Stimulated activated CD4-positive, alpha-beta T cell treated with anti-CD3 and anti-CD28 coated beads, Interleukin-4, amount 100 ng/mL, for 1 hour (primary cell): Measurements from ENCODE around the gene LEMD2.

Experiments
- DNase-seq: peaks from one replicate; pipeline ENCODE4 v3.0.0-alpha.2; 2020

Gene LEMD2

GRCh38 chr6:33818293-33818692 is 29.4 kb upstream of the LEMD2 start:
- no peak for DNase-seq

DNA sequence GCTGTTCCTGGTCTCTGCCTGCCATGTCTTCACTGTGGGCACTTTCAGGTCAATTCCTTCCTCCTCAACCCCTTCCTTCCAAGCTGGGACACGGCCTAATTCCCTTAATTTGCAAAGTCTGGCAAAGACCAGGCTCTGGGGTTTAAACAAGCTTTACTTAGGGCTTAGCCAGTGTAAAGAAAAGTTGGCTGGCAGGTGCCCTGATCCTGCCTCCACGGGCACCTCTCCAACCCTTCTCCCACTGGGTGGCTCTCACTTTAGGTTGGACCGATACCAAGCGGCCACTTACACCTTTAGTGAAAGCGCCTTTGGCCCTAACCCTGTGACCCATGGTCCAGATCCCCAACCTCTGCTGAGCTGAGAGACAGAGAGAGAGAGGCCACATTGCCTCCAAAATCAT is 28.6 kb upstream of the LEMD2 start:
- no peak for DNase-seq

GRCh38 chr6:33816911-33817310 is 28.0 kb upstream of the LEMD2 start:
- DNase-seq = no peak

- no peak for DNase-seq
Observed at GRCh38 chr6:33815854-33816253, 26.9 kb upstream of the LEMD2 start.

DNA sequence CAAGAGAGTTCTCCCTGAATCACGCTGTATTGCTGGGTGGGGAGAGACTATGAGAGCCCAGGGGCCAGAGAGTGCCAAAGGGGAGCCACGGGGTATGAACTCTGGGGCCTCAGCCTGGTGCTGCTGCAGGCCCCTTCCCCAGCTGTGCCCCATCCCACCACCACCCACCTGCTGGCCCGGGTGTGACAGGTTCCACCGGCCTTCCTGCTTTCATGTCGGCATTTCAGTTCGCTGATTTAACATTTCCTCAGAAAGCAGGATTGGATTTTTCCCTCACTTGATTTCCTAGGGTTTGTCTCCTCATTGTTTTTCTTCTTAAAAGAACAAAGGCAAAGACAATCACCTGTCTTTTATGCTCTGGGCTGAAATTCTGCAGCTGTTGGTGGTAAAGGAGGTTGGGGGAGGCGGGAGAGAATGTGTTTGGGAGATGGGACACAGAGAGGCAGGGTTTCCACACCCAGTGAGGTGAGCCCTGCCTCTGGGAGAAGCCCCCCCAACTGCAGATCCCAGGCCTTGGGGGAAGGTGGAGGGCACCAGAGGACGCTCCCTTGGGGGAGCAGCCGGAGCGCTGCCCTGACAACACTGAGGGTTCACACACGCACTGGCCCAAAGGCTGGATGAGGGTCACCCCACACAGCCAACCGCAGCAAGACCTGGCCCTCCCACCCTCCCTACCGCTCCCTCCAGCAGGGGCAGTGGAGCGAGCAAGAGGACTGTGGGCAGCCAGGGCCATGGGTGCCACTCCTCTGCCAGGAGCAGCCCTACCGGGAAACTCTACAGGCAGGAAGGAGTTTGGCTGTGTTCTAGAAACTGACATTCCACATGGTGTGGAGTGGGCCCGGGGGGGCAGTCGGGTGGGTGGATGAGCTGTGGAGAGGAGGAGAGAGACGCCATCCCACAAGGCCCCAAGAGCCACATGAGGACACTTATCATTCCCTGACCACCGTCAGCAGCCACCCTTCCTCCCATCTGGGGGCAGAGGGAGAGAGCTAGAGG is 25.4 kb upstream of the LEMD2 start:
- no peak for DNase-seq

- DNase-seq = no peak
Observed at GRCh38 chr6:33813246-33813904, 24.4 kb upstream of the LEMD2 start.

DNA sequence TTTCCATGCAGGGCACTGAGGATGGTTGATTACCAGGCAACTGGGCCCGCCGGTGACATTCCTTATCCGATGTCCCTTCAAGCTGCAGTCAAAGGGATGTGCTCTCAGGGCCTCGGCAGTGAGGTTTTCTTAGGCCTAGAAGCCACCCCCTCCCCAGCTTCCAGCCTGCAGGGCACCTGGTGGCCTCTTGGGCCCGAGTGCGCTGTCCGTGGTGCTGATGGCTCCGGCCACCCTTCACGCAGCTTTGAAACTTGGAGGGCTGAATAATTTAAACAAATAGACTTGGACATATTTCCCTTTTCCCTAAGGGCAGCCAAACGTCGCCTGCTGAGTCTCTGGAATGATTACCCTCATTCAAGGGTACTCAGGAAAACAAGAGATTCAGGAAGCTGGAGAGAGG is 23.7 kb upstream of the LEMD2 start:
- peak; percentile 37 for DNase-seq

DNA sequence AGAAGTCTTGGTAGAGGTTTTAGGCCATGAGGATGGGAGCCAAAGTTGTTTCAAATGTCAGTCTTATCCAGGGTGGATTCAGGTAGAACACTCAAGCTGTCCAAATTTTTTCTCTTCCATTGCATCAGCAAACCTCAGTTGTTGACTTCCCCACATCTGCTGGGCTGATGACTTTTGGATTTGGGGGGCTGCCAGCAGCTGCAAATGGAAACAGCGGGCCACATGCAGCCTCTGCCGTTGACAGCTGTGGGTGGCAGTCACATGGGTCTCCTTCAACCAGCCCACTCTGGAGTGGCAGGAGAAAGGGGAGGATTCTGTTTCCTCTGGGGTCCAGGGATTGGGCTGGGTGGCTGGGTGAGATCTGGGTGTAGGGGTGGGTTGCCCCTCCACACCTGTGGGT is 20.7 kb upstream of the LEMD2 start:
- no peak for DNase-seq

DNA sequence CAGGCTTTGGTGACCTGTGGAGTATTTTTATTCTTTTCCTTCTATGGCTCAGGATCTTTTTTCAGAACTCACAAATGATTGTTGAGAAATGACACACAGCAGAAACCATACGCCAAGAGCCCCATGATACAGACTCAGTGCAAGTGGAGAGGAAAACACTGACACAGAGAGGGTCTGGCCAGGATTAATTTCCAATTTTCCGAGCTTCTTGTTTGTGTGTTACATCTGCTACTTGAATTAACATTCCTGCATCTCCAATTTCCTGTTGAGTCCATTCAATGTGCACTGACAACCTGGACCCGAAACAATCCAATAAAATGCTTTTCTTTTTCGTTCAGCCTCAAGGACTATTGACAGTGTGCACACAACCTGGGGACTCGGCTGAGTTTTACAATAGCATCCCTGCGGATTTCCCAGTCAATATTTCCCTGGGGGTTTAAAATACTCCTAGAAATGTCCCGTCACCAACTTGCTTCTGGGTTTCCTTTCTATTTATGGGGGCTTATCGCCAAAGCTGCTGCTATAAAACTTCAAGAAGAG is 19.8 kb upstream of the LEMD2 start:
- DNase-seq = no peak

- no peak for DNase-seq
Observed at GRCh38 chr6:33807606-33808005, 18.7 kb upstream of the LEMD2 start.

DNA sequence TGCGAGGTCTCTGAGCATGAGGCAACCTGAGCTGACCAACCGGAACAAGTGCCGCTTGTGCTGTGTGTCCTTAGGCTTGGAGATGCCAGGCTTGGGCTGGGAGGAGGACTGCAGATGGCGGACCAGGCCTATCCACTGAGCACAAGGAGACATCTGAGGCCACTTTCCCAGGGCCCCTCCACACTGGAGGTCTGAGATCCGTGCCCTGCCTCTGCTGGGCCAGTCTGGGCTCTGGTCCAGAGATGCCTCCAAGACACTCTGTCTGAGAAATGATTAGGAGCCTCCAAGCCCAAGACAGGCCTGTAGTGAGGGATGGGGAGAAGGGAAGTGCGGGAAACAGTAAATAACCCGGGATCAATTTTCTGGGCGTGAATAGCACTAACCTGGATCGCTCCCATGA is 17.9 kb upstream of the LEMD2 start:
- DNase-seq = no peak

GRCh38 chr6:33803571-33804053 is 14.7 kb upstream of the LEMD2 start, which contains the start of gene MLN:
TSS of gene MLN (minus strand) at chr6:33804003. CDS start at chr6:33801163, 2,840 bp downstream.
- no peak for DNase-seq

- no peak for DNase-seq
Observed at GRCh38 chr6:33802186-33802958, 13.4 kb upstream of the LEMD2 start.

DNA sequence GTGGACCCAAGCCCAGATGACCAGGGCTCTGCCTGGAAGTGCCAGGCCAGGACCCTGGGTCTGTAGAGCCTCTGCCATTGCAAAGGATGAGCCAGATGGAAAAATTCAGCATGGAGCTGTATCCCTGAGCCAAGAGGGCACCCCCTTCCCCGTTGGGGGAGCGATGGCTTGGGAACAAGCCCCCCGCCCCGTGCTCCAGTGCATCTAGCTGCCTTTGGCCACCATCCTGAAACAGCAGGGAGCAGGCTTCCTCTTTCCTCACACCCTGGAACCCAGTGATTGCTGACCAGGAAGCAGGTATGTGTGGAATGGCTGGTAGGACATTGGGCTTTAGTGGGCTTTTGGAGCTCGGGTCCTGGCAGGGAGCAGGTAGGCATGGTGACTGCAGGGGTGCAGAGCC is 12.7 kb upstream of the LEMD2 start:
- no peak for DNase-seq

DNA sequence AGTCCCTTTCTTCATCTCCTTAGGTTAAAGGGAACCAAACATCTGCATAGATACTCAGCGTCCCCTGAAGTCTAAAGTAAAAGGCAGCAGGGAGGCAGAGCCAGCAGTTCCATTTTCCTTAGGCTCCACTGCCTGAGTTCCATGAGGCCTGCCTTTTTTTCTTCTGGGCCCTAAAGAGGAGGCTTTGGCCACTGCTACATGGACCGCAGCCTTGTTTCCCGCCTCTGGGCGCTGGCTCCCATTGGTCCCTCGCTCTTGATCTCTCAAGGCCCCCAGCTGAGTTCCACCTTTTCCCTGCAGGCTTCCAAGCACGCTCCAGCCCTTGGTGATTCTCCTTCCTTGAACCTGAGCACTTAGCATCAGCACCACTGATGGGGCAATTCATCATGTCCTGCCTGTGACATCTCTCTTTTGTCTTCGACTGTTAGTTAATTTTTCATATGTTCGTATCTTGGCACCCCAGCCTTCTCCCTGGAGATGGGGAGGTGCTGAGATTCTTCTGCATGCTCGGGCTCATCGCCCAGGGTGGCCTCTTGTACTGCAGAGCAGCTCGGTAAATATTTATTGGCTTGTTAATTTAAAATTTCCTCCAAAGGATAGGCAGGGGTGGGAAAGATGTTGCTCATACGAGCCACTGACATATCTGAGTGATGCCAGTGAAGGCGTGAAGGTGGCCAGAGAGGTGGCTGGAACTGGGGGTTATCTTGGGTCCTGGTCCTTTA is 11.5 kb upstream of the LEMD2 start:
- no peak for DNase-seq

GRCh38 chr6:33799454-33800113 is 10.7 kb upstream of the LEMD2 start:
- DNase-seq = no peak

GRCh38 chr6:33798343-33798848 is 9.5 kb upstream of the LEMD2 start:
- DNase-seq = no peak

GRCh38 chr6:33797626-33798342 is 8.9 kb upstream of the LEMD2 start:
- DNase-seq = no peak

DNA sequence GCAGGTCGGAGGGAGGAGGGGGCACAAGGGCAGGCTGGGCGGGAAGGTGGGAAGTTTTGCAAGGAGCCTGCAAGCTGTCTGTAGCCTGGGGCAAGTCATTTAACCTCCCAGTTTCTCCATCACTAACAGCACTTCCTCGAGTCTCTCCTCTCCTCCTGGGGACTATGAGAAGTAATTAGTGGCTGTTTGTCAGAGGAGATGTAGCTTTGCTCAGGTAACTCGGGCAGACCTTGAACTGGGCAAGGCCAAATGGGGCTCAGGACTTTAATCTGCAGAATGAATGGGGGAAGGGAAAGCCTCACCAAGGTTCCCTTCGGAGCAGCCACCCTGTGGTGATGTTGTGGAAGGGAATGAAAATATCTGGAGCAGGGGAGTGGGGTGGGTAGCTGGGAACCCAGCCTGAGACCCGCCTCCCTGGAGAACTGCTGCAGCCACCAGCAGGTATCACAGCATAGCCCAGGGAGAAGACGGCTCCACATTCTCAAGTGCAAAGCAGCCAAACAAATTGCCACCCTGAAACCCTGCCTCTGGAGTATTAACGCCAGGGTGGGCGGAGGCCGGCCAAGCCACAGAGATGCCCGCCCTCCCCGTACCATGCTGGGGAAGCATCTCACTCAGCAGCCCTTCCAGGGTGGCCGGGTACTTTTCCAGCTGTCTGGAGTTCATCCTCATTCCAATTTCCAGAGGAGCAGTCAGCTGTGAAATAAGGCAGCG is 6.1 kb upstream of the LEMD2 start:
- no peak for DNase-seq

DNA sequence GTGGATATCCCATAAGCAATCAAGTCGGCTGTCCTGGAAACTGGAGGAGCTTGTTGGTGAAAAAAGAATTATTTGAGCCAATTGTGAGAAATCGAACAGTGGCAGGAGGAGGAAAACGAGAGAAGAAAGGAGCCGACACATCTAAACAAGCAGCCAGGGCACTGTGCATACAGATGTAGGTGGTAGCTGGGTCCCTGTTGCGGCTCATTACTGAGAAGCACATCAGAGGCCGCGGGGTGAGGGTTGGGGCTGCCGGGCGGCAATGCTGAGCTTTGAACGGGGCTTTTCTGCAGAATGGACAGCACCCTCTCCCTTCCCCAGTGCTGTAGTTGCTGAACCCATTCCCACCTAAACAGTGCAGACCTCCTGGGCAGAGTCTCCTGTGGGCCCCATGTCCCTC is 4.1 kb upstream of the LEMD2 start:
- no peak for DNase-seq
